HepG2 (cell line): ENCODE measurements around the gene NEK6. TPM values are rescaled to one million over a fixed set of nuclear protein-coding genes. Genes with fewer than 3 reads are reported as not detected.

ENCODE experiments used
- GRHL1 ChIP-seq: sonication (generic); formaldehyde crosslinking; conservative IDR thresholded peaks from 2 replicates; pipeline ENCODE4 v1.8.0; 2022; ENCODE audit warnings: missing genetic modification reagents
- HOXD1 ChIP-seq: sonication (generic); formaldehyde crosslinking; IDR thresholded peaks from 2 replicates; pipeline ENCODE4 v1.5.0; 2020; ENCODE audit warnings: missing genetic modification reagents
- KLF16 ChIP-seq, 2 experiments: sonication (generic) in 1 of 2; formaldehyde crosslinking in 1 of 2; IDR thresholded peaks; 2 replicates each; pipeline versions ENCODE4 v1.6.1 to v1.8.0; 2016 to 2023; ENCODE audit warnings: missing genetic modification reagents in 2 of 2, missing compliant biosample characterization in 1 of 2
- ZNF18 ChIP-seq: sonication (generic); formaldehyde crosslinking; IDR thresholded peaks from 2 replicates; pipeline ENCODE4 v1.8.0; 2022; ENCODE audit warnings: mild to moderate bottlenecking, missing genetic modification reagents; ENCODE audit not compliant: insufficient replicate concordance
- ZNF207 ChIP-seq: fragments of 450-650 bp; IDR thresholded peaks from 2 replicates; pipeline ENCODE4 v1.6.1; 2016; ENCODE audit warnings: antibody characterized with exemption, borderline replicate concordance
- ZNF431 ChIP-seq: sonication (generic); formaldehyde crosslinking; IDR thresholded peaks from 2 replicates; pipeline ENCODE4 v1.9.0; 2022; ENCODE audit warnings: missing genetic modification reagents, low read depth, mild to moderate bottlenecking, borderline replicate concordance
- ZNF468 ChIP-seq: sonication (generic); formaldehyde crosslinking; IDR thresholded peaks from 2 replicates; pipeline ENCODE4 v1.8.0; 2022; ENCODE audit warnings: mild to moderate bottlenecking, moderate library complexity, missing genetic modification reagents
- polyA plus RNA-seq, 8 experiments: library from polyadenylated mRNA; depleted of rRNA in 3 of 8; stranded (reverse) in 7 of 8; unstranded in 1 of 8; fragments of >200 nt; fragmentation: Illumina TruSeq in 4 of 8; extraction: Trizol in 4 of 8; gene quantifications; 2 replicates each; pipeline versions ENCODE4 v1.2.1 to v1.2.3, GENCODE V29; 2011 to 2016; ENCODE audit warnings: low read depth in 4 of 8, missing spikeins in 1 of 8, mixed read lengths in 1 of 8; ENCODE audit not compliant: insufficient read depth in 1 of 8
- total RNA-seq, 5 experiments: library from RNA; depleted of rRNA; stranded (reverse); fragments of >200 nt; fragmentation: Illumina TruSeq; extraction: Trizol; gene quantifications; 2 replicates each; pipeline ENCODE4 v1.2.3, GENCODE V29; 2016; ENCODE audit warnings: low read depth in 1 of 5
- TF ChIP-seq, protein P1 (sequence below): IDR thresholded peaks from 2 replicates; pipeline ENCODE4 v1.6.1; 2018; ENCODE audit warnings: missing genetic modification reagents
- TF ChIP-seq, protein P2 (sequence below): sonication (generic); formaldehyde crosslinking; IDR thresholded peaks from 2 replicates; pipeline ENCODE4 v1.4.0; 2020; ENCODE audit warnings: missing genetic modification reagents

The NEK6 gene
- total and polyA plus RNA-seq, 2 of the 13 experiments (the other 11 are each of a cell fraction or from before 2014, with no cell fraction given) = 30.4 to 119 TPM

DNA sequence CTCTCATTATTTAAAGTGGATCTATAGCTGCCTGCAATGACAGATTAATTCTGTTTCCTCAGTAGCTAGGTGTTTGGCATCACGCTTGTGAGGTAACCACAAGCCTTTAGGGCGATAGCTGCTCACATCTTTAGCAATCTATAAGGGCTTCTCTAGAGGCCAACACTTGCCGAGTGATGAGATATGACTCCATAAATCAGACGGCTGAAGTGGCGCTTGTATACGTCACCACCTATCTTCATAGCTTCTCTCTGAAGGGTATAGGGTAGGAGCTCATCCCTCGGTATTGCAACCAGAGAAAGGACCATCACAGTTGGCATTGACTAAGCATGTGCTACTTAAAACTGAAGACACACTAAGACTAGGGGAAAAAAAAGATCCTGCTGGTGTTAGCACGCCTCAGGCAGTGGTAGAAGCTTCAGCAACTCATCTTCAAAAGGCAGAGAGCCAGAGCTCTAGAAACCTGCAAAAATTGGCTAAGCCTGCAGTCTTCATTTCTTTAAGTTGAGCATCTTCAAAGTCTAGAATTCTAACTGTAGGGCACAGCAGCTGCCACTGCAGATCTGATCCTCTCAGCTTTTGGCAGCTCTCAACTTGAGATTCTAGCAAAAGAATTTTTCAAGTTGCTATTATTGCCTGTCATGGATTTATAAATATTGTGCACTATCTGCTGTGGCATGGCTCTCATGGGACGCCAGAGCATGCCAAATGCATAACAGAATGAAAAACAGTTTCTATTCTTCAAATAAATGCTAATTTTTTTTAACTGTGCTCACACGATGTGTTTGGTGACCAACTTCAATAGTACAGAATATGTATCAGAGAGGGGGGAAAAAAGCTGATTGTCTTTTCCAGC lies 120.0 kb downstream of the NEK6 start (continued):
- no peak for TF ChIP-seq ZNF18 (CRISPR knock-in tag)
- no peak for TF ChIP-seq ZNF207
- no peak for TF ChIP-seq KLF16 (CRISPR knock-in tag; IDR thresholded peaks at IDR 0.05)
- TF ChIP-seq GRHL1 (CRISPR knock-in tag) = no peak
- TF ChIP-seq, protein P1, sequence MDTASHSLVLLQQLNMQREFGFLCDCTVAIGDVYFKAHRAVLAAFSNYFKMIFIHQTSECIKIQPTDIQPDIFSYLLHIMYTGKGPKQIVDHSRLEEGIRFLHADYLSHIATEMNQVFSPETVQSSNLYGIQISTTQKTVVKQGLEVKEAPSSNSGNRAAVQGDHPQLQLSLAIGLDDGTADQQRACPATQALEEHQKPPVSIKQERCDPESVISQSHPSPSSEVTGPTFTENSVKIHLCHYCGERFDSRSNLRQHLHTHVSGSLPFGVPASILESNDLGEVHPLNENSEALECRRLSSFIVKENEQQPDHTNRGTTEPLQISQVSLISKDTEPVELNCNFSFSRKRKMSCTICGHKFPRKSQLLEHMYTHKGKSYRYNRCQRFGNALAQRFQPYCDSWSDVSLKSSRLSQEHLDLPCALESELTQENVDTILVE (CRISPR knock-in tag) = no peak
- TF ChIP-seq, protein P2, sequence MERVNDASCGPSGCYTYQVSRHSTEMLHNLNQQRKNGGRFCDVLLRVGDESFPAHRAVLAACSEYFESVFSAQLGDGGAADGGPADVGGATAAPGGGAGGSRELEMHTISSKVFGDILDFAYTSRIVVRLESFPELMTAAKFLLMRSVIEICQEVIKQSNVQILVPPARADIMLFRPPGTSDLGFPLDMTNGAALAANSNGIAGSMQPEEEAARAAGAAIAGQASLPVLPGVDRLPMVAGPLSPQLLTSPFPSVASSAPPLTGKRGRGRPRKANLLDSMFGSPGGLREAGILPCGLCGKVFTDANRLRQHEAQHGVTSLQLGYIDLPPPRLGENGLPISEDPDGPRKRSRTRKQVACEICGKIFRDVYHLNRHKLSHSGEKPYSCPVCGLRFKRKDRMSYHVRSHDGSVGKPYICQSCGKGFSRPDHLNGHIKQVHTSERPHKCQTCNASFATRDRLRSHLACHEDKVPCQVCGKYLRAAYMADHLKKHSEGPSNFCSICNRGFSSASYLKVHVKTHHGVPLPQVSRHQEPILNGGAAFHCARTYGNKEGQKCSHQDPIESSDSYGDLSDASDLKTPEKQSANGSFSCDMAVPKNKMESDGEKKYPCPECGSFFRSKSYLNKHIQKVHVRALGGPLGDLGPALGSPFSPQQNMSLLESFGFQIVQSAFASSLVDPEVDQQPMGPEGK (CRISPR knock-in tag) = no peak
- TF ChIP-seq ZNF468 = no peak
- TF ChIP-seq ZNF431 (CRISPR knock-in tag) = no peak
- TF ChIP-seq HOXD1 (CRISPR knock-in tag) = no peak
